WTC11 (cell line): ENCODE data around the gene NLGN1. TPM values are rescaled to one million over a fixed set of nuclear protein-coding genes. Genes with fewer than 3 reads are reported as not detected.

Experiments
- ATAC-seq: fragments of 200-7000 bp; cut with Tn5 transposase; 2 replicates; pipeline ENCODE4 v1.10.0; 2021; ENCODE audit warnings: mild to moderate bottlenecking, moderate library complexity
- CTCF ChIA-PET: fragments of 300-600 bp; sonication (Branson Sonifier 250); formaldehyde crosslinking; loops from one replicate; lab custom pipeline; 2021; ENCODE audit warnings: antibody characterized with exemption; lab: Charles Lee
- POLR2A ChIA-PET: fragments of 350-600 bp; sonication (Branson Sonifier 250); formaldehyde crosslinking; loops from one replicate; lab custom pipeline; 2021; ENCODE audit warnings: antibody characterized with exemption; lab: Charles Lee
- DNase-seq: peaks from one replicate; pipeline ENCODE4 v3.0.0; 2021; ENCODE audit warnings: low spot score
- H3K27ac Mint-ChIP-seq: 2 replicates; pipeline ENCODE4 v1.8.0; 2021; ENCODE audit warnings: mixed read lengths
- H3K27me3 Mint-ChIP-seq: 2 replicates; pipeline ENCODE4 v1.8.0; 2021; ENCODE audit warnings: low read depth, mild to moderate bottlenecking, moderate library complexity, mixed read lengths
- H3K36me3 Mint-ChIP-seq: 2 replicates; pipeline ENCODE4 v1.8.0; 2021; ENCODE audit warnings: mixed read lengths
- H3K4me1 Mint-ChIP-seq: 2 replicates; pipeline ENCODE4 v1.8.0; 2022; ENCODE audit warnings: mixed read lengths
- H3K4me3 Mint-ChIP-seq: 2 replicates; pipeline ENCODE4 v1.8.0; 2021; ENCODE audit warnings: mild to moderate bottlenecking, moderate library complexity, mixed read lengths
- H3K9me3 Mint-ChIP-seq: 2 replicates; pipeline ENCODE4 v1.8.0; 2021; ENCODE audit warnings: mixed read lengths
- AFF4 ChIP-seq: sonication (generic); formaldehyde crosslinking; IDR thresholded peaks from 2 replicates; pipeline ENCODE4 v1.8.1; 2023; ENCODE audit warnings: mild to moderate bottlenecking, missing genetic modification reagents, borderline replicate concordance
- AR ChIP-seq: fragments of 250-450 bp; sonication (Bioruptor Pico); IDR thresholded peaks from 2 replicates; pipeline ENCODE4 v1.9.0; 2021; ENCODE audit warnings: mild to moderate bottlenecking
- CREM ChIP-seq: sonication (generic); formaldehyde crosslinking; IDR thresholded peaks from 2 replicates; pipeline ENCODE4 v1.8.1; 2022; ENCODE audit warnings: mild to moderate bottlenecking, missing genetic modification reagents, moderate library complexity
- E2F5 ChIP-seq: sonication (generic); formaldehyde crosslinking; IDR thresholded peaks from 2 replicates; pipeline ENCODE4 v1.8.1; 2022; ENCODE audit warnings: mild to moderate bottlenecking, moderate library complexity, missing genetic modification reagents
- ESRRA ChIP-seq: sonication (generic); formaldehyde crosslinking; IDR thresholded peaks from 2 replicates; pipeline ENCODE4 v1.8.1; 2022; ENCODE audit warnings: mild to moderate bottlenecking, missing genetic modification reagents, borderline replicate concordance
- ETV6 ChIP-seq: sonication (generic); formaldehyde crosslinking; IDR thresholded peaks from 2 replicates; pipeline ENCODE4 v1.8.1; 2022; ENCODE audit warnings: mild to moderate bottlenecking, missing genetic modification reagents
- JAZF1 ChIP-seq: fragments of 250-450 bp; sonication (Bioruptor Pico); IDR thresholded peaks from 2 replicates; pipeline ENCODE4 v1.9.0; 2021; ENCODE audit warnings: moderate library complexity, mild to moderate bottlenecking, inconsistent platforms
- NFATC4 ChIP-seq: fragments of 250-450 bp; sonication (Bioruptor Pico); IDR thresholded peaks from 2 replicates; pipeline ENCODE4 v1.9.0; 2021; ENCODE audit warnings: mild to moderate bottlenecking
- NR3C1 ChIP-seq: sonication (generic); formaldehyde crosslinking; conservative IDR thresholded peaks from 2 replicates; pipeline ENCODE4 v1.8.1; 2023; ENCODE audit warnings: low read depth, mild to moderate bottlenecking, missing genetic modification reagents
- ZNF121 ChIP-seq: sonication (generic); formaldehyde crosslinking; IDR thresholded peaks from 2 replicates; pipeline ENCODE4 v1.8.0; 2023; ENCODE audit warnings: missing genetic modification reagents
- ZNF232 ChIP-seq: sonication (generic); formaldehyde crosslinking; IDR thresholded peaks from 2 replicates; pipeline ENCODE4 v1.8.0; 2022; ENCODE audit warnings: mild to moderate bottlenecking, missing genetic modification reagents
- ZNF512 ChIP-seq: sonication (generic); formaldehyde crosslinking; IDR thresholded peaks from 2 replicates; pipeline ENCODE4 v1.8.1; 2022; ENCODE audit warnings: missing genetic modification reagents, borderline replicate concordance
- total RNA-seq: library from RNA; stranded (reverse); gene quantifications from 3 replicates; pipeline ENCODE4 v1.2.3, GENCODE V29; 2021
- TF ChIP-seq, protein P1 (sequence below): sonication (generic); formaldehyde crosslinking; IDR thresholded peaks from 2 replicates; pipeline ENCODE4 v1.8.0; 2022; ENCODE audit warnings: mild to moderate bottlenecking, missing genetic modification reagents
- TF ChIP-seq, protein P2 (sequence below): sonication (generic); formaldehyde crosslinking; IDR thresholded peaks from 2 replicates; pipeline ENCODE4 v1.8.1; 2023; ENCODE audit warnings: mild to moderate bottlenecking, missing genetic modification reagents, moderate library complexity
- TF ChIP-seq, protein P3 (sequence below): sonication (generic); formaldehyde crosslinking; IDR thresholded peaks from 2 replicates; pipeline ENCODE4 v1.8.1; 2023; ENCODE audit warnings: mild to moderate bottlenecking, moderate library complexity, missing genetic modification reagents
- TF ChIP-seq, protein P4 (sequence below): fragments of 250-450 bp; sonication (Bioruptor Pico); IDR thresholded peaks from 2 replicates; pipeline ENCODE4 v1.8.0; 2021; ENCODE audit warnings: mild to moderate bottlenecking

Gene NLGN1
- total RNA-seq, 1 experiment from 2014 or later: 12.4 TPM

GRCh38 chr3:174199696-174200095 is 802.2 kb downstream of the NLGN1 start (continued):
- TF ChIP-seq ZNF512 (CRISPR knock-in tag) (no peak), ZNF121 (CRISPR knock-in tag) (no peak), JAZF1 (CRISPR knock-in tag) (no peak), NR3C1 (no peak), CREM (no peak)
- TF ChIP-seq, protein P1, sequence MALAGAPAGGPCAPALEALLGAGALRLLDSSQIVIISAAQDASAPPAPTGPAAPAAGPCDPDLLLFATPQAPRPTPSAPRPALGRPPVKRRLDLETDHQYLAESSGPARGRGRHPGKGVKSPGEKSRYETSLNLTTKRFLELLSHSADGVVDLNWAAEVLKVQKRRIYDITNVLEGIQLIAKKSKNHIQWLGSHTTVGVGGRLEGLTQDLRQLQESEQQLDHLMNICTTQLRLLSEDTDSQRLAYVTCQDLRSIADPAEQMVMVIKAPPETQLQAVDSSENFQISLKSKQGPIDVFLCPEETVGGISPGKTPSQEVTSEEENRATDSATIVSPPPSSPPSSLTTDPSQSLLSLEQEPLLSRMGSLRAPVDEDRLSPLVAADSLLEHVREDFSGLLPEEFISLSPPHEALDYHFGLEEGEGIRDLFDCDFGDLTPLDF (CRISPR knock-in tag): no peak
- TF ChIP-seq, protein P2, sequence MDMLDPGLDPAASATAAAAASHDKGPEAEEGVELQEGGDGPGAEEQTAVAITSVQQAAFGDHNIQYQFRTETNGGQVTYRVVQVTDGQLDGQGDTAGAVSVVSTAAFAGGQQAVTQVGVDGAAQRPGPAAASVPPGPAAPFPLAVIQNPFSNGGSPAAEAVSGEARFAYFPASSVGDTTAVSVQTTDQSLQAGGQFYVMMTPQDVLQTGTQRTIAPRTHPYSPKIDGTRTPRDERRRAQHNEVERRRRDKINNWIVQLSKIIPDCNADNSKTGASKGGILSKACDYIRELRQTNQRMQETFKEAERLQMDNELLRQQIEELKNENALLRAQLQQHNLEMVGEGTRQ (CRISPR knock-in tag): no peak
- TF ChIP-seq, all 79 proteins: peak for 0

DNA sequence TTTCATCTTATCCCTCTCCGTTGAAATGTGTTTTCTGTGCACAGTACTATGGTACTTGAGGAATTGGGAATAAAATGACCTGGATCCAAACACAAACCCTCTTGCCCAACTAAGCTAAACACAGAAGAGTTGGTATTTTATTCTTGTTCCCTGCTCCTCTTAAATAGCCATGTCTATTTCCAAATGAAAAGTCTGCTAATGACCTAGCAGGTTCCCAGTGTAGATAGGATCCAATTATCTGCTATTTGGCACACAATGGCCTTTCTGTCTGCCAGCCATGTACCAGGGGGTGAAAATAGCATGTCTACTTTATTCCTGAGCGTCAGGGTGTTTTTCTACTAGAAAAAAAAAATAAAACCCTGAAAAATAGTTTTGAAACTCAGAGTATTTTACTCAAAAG is 804.6 kb downstream of the NLGN1 start:
- H3K27ac Mint-ChIP-seq: no peak overlapping the region
- CTCF ChIA-PET: no interaction called here
- no peak for ATAC-seq

DNA sequence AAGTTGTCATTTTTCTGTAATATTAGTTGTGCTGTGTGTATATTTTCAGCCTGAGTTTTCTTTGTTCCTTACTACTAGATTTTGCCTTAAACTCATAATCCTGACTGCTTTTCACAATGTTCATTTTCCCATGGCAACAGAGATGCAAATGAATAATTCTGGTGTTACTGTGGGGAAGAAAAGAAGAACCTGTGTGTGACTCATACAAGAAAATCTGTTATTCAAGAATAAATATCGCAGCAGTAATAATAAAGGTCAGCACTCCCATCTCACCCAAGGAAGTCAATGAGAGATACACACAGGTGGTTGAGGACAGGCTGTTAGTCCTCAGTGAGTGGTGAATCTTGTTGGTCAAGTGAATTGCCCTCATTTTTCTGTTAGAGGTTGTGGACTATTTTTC is 805.0 kb downstream of the NLGN1 start:
- POLR2A ChIA-PET: no interaction called here
- Mint-ChIP-seq H3K36me3 (no peaks in the 10 kb centered on the region), H3K27me3 (no peaks in the 10 kb centered on the region), H3K9me3 (no peaks in the 10 kb centered on the region), H3K4me1 (peaks cover 23% of the 10 kb centered on the region), H3K27ac (no peak overlapping the region), H3K4me3 (no peak overlapping the region)
- ATAC-seq: no peak
- CTCF ChIA-PET: no interaction called here
- no peak for DNase-seq
- no peak for TF ChIP-seq AFF4 (CRISPR knock-in tag)

More for the DNA sequence above, 804.6 kb downstream of the NLGN1 start:
- POLR2A ChIA-PET: no interaction called here
- DNase-seq: no peak
- H3K9me3 Mint-ChIP-seq: no peaks in the 10 kb centered on the region
- no peaks in the 10 kb centered on the region for H3K36me3 Mint-ChIP-seq
- no peak for TF ChIP-seq ZNF232 (CRISPR knock-in tag)
- no peak for TF ChIP-seq E2F5 (CRISPR knock-in tag)
- peaks cover 25% of the 10 kb centered on the region for H3K4me1 Mint-ChIP-seq
- H3K27me3 Mint-ChIP-seq: no peaks in the 10 kb centered on the region
- no peak overlapping the region for H3K4me3 Mint-ChIP-seq

GRCh38 chr3:174204765-174205164 is 807.2 kb downstream of the NLGN1 start:
- Mint-ChIP-seq H3K27me3 (no peaks in the 10 kb centered on the region), H3K27ac (no peak overlapping the region), H3K4me1 (peaks cover 21% of the 10 kb centered on the region), H3K9me3 (peaks cover under 1% of the 10 kb centered on the region), H3K4me3 (no peak overlapping the region), H3K36me3 (no peaks in the 10 kb centered on the region)
- ATAC-seq (no peak), DNase-seq (no peak)
- CTCF ChIA-PET: no interaction called here
- POLR2A ChIA-PET: no interaction called here
- no peak for TF ChIP-seq AR (CRISPR knock-in tag)
- no peak for TF ChIP-seq NFATC4 (CRISPR knock-in tag)
- no peak for TF ChIP-seq ETV6 (CRISPR knock-in tag)
- TF ChIP-seq, protein P3, sequence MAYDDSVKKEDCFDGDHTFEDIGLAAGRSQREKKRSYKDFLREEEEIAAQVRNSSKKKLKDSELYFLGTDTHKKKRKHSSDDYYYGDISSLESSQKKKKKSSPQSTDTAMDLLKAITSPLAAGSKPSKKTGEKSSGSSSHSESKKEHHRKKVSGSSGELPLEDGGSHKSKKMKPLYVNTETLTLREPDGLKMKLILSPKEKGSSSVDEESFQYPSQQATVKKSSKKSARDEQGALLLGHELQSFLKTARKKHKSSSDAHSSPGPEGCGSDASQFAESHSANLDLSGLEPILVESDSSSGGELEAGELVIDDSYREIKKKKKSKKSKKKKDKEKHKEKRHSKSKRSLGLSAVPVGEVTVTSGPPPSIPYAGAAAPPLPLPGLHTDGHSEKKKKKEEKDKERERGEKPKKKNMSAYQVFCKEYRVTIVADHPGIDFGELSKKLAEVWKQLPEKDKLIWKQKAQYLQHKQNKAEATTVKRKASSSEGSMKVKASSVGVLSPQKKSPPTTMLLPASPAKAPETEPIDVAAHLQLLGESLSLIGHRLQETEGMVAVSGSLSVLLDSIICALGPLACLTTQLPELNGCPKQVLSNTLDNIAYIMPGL (CRISPR knock-in tag): no peak
- TF ChIP-seq, protein P4, sequence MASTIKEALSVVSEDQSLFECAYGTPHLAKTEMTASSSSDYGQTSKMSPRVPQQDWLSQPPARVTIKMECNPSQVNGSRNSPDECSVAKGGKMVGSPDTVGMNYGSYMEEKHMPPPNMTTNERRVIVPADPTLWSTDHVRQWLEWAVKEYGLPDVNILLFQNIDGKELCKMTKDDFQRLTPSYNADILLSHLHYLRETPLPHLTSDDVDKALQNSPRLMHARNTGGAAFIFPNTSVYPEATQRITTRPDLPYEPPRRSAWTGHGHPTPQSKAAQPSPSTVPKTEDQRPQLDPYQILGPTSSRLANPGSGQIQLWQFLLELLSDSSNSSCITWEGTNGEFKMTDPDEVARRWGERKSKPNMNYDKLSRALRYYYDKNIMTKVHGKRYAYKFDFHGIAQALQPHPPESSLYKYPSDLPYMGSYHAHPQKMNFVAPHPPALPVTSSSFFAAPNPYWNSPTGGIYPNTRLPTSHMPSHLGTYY (CRISPR knock-in tag): no peak
- no peak for TF ChIP-seq ESRRA (CRISPR knock-in tag)
